PC-9 (cell line): ENCODE data around the gene KIAA0753.

Experiments used
- CTCF ChIP-seq: fragments of 200-600 bp; sonication (generic); conservative IDR thresholded peaks from 2 replicates; pipeline ENCODE4 v1.6.1; 2017; ENCODE audit warnings: mixed run types, antibody characterized with exemption, mild to moderate bottlenecking, moderate library complexity
- EZH2 ChIP-seq: fragments of 200-600 bp; sonication (generic); IDR thresholded peaks from 2 replicates; pipeline ENCODE4 v1.8.0; 2017; ENCODE audit warnings: antibody characterized with exemption, low read depth

- no peak for TF ChIP-seq CTCF
- TF ChIP-seq EZH2, result no peak
These were observed 91.8 kb downstream of the KIAA0753 start for GRCh38 chr17:6548578-6549330.
